Epithelial cell of esophagus (primary cell): Measurements from ENCODE around the gene TRIM38.
A peak's percentile ranks its signal among the peaks of the same experiment; 100 is the strongest.

Experiments
- DNase-seq: peaks from one replicate; pipeline ENCODE4 v3.0.0; 2010; ENCODE audit warnings: low read depth
- H3K4me3 ChIP-seq: 2 replicates; pipeline ENCODE4 v1.5.1; 2011; ENCODE audit warnings: mild to moderate bottlenecking, low read length, control low read depth
- TF ChIP-seq, protein P1 (sequence below): IDR thresholded peaks from 2 replicates; pipeline ENCODE4 v1.5.1; 2011; ENCODE audit warnings: low read depth, mild to moderate bottlenecking, low read length, control low read depth, inconsistent platforms; ENCODE audit not compliant: insufficient read depth; ENCODE audit errors: missing control alignments

TRIM38 gene

DNA sequence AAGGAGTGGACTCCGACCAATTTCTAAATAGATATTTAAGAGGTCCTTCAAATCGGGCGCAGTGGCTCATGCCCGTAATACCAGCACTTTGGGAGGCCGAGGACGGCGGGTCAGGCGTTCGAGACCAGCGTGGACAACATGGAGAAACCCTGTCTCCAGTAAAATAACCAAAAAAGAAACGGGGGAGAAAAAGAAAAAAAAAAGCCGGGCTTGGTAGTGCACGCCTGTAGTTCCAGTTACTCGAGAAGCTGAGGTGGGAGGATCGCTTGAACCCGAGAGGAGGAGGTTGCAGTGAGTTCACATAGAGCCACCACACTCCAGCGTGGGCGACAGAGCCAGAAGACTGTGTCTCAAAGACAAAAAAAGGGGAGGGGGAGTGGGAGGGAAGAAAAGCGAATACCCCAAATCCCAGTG is 71.3 kb downstream of the TRIM38 start:
- no peak for DNase-seq
- peak overlapping the region; percentile 63 for H3K4me3 ChIP-seq
- TF ChIP-seq, protein P1, sequence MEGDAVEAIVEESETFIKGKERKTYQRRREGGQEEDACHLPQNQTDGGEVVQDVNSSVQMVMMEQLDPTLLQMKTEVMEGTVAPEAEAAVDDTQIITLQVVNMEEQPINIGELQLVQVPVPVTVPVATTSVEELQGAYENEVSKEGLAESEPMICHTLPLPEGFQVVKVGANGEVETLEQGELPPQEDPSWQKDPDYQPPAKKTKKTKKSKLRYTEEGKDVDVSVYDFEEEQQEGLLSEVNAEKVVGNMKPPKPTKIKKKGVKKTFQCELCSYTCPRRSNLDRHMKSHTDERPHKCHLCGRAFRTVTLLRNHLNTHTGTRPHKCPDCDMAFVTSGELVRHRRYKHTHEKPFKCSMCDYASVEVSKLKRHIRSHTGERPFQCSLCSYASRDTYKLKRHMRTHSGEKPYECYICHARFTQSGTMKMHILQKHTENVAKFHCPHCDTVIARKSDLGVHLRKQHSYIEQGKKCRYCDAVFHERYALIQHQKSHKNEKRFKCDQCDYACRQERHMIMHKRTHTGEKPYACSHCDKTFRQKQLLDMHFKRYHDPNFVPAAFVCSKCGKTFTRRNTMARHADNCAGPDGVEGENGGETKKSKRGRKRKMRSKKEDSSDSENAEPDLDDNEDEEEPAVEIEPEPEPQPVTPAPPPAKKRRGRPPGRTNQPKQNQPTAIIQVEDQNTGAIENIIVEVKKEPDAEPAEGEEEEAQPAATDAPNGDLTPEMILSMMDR: no peak

DNA sequence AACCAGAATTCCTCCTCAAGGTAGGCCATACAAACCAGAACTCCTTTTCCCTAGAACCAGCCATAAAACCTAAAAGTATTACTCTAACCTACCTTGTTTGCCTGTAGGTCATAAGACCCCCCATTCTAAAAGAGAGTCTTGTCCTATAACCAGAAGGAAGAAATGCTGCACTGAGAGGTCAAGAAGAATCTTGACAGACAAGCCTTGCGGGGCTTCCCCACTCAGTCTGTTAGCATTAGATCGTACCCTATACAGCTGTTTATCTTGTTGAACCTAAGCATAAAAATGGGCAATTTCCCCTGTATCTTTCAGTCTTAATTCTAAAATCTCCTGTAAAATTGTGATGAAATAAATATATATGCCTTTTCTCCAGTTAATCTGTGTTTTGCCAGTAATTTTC is 72.3 kb downstream of the TRIM38 start:
- DNase-seq: no peak
- no peak overlapping the region for H3K4me3 ChIP-seq
- TF ChIP-seq, protein P1: no peak
